ENCODE results near the gene AP2A2. TPM values are rescaled to one million over a fixed set of nuclear protein-coding genes. Genes with fewer than 3 reads are reported as not detected.

Gene AP2A2
- polyA plus RNA-seq, 10 donors: 40.5 to 62.5 (median 49.2) TPM

- DNase-seq: no peak
Measured at GRCh38 chr11:1025410-1026162, 99.9 kb downstream of the AP2A2 start.

GRCh38 chr11:1026163-1026450 is 100.4 kb downstream of the AP2A2 start:
- no peak for DNase-seq

- DNase-seq: no peak
Measured at GRCh38 chr11:1026641-1027482, 101.2 kb downstream of the AP2A2 start.

- DNase-seq: no peak
Measured at GRCh38 chr11:1027483-1028290, 102.0 kb downstream of the AP2A2 start.

GRCh38 chr11:1028291-1028540 is 102.5 kb downstream of the AP2A2 start:
- DNase-seq: no peak

- DNase-seq: no peak
Measured at GRCh38 chr11:1028616-1029015, 102.9 kb downstream of the AP2A2 start.

- no peak for DNase-seq
Measured at GRCh38 chr11:1029051-1029450, 103.4 kb downstream of the AP2A2 start.

GRCh38 chr11:1029654-1030053 is 104.0 kb downstream of the AP2A2 start:
- no peak for DNase-seq

- DNase-seq: no peak
Measured at GRCh38 chr11:1030086-1030485, 104.4 kb downstream of the AP2A2 start.

- DNase-seq: no peak
Measured at GRCh38 chr11:1030556-1030955, 104.9 kb downstream of the AP2A2 start.

- no peak for DNase-seq
Measured at GRCh38 chr11:1031121-1031899, 105.6 kb downstream of the AP2A2 start.

GRCh38 chr11:1032310-1032891 is 106.7 kb downstream of the AP2A2 start:
- DNase-seq: no peak

- DNase-seq: no peak
Measured at GRCh38 chr11:1033016-1033798, 107.5 kb downstream of the AP2A2 start.

GRCh38 chr11:1034001-1034400 is 108.3 kb downstream of the AP2A2 start:
- DNase-seq: no peak

- no peak for DNase-seq
Measured at GRCh38 chr11:1034456-1035295, 109.0 kb downstream of the AP2A2 start.

GRCh38 chr11:1035577-1036283 is 110.1 kb downstream of the AP2A2 start:
- DNase-seq: no peak

GRCh38 chr11:1036303-1036923 is 110.7 kb downstream of the AP2A2 start, which contains the start of gene MUC6:
TSS of gene MUC6 (minus strand) at chr11:1036718. CDS start at chr11:1036655, 63 bp downstream.
- no peak for DNase-seq

GRCh38 chr11:1036931-1037330 is 111.3 kb downstream of the AP2A2 start:
- DNase-seq: no peak

Data from muscle of back (tissue), 11 donors.